ENCODE measurements around the gene SLC48A1.

Gene SLC48A1

DNA sequence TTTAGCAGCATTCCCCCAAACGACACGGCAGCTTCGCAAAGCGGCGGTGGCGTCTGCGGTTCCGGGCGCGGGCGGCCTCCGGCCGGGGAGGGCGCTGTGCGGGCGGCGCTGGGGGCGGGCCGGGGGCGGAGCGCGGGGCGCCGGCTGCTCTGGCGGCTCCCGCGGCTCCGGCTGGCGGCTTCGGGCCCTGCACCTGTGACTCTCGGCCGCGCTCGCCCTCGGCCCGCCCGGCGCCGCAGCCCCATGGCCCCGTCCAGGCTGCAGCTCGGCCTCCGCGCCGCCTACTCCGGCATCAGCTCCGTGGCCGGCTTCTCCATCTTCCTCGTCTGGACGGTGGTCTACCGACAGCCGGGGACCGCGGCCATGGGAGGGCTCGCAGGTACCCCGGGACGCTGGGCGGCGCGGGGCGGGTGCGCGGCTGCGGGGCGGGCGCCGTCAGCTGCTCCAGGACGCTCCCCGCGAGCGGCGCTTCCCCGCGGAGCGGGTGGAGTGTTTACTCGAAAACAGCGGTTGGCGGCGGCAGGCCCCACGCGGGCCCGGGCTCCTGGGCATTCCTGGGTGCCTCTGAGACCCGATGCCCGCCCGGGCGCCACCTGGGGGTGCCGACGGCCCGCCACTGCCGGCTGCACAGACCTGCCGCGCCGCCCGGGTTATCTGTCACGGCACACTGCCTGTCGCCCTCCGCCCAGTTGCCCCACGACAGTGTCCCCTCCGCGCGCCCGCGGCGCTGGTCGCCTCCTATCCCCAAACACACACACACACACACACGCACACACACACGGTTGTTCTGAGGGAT lies at the start of gene SLC48A1:
SLC48A1 (plus strand) TSS at position 177 of the 796 bp plus-strand sequence; CDS start at position 244, 67 bp downstream.
- peak; percentile 70 for DNase-seq

GRCh38 chr12:47725091-47725772 lies 47.8 kb upstream of the SLC48A1 start, which contains the start of gene ENDOU:
Gene ENDOU (minus strand): TSS chr12:47725490. CDS start chr12:47725413, 77 bp downstream.
- no peak for DNase-seq

DNA sequence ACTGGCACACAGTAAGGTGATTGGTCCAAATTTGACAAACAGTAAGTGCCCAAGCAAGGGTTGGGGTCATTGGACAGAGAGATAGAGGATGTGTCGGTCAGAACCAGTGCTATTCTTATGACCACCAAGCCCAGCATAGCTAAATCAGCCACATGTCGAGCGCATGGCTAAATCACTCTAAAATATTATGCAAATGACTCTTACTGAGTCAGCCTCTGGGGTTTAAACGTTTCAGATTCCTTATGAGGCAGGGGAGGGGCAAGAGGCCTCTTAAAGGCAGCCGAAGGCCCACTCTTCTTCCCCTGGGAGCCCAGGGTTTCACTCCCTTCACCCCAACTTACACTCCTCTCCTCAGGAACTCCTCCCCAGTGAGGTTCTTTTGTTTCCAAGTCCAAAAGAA lies 47.1 kb upstream of the SLC48A1 start:
- DNase-seq: no peak

GRCh38 chr12:47729233-47729632 lies 43.8 kb upstream of the SLC48A1 start:
- DNase-seq: no peak

GRCh38 chr12:47730341-47730744 lies 42.7 kb upstream of the SLC48A1 start:
- no peak for DNase-seq

DNA sequence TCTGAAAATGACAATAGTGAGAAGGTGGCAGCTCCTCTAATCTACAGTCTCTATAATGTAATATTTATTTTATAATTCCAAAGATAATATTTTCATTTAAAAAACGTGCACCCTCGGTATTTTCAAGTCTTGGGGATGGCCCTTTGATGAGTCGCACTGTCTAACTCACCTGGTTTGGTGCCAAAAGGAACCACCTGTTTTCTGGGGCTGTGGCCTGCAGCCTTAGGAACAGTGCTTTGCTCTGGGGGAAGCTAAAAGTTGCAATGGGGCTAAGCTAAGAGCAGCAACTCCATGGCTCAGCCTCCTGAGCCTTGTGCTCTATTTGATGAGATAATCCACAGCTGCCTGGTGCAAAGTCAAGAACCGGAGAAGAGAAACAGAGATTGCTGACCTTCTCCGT lies 41.3 kb upstream of the SLC48A1 start:
- no peak for DNase-seq

DNA sequence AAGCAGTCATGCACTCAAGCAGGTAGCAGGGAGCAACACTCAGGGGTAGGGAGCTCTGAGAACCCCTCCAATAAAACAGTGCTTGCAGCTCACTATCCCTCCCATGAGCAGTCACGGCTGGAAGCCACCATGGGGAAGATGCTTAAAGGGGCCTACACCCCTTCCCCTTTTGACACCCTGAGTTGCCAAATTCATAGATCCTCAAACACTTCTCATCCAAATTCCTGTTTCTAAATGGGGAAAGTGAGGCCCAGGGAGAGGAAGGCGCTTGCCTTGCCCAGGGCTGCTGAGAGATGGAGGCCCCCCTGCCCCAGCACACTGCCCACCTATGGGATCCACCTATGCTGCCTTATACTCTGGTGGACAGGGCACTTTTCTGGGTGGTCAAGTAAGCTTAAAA lies 40.5 kb upstream of the SLC48A1 start:
- DNase-seq: no peak

- no peak for DNase-seq
These were observed 39.9 kb upstream of the SLC48A1 start for GRCh38 chr12:47733142-47733541.

- no peak for DNase-seq
These were observed 38.1 kb upstream of the SLC48A1 start for GRCh38 chr12:47734725-47735480.

DNA sequence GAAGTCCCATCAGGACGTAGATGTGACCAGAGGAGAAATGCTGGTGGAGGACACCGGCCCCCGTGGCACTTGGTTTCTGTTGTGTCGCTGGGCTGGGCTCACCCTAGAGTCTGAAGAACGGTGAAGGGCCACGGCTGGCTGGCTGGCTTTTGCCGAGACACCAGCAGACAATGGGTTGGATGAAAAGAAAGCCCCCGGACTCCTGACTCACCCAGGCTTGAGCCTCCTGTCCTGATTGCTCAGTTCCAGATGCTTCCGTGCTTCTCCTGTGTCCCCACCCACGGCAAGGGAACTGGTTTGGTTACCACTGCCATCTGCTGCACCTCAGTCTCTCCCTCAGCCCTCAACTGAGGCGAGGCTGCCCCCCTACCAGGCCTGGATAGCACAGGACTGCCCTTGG lies 37.4 kb upstream of the SLC48A1 start:
- DNase-seq: no peak

DNA sequence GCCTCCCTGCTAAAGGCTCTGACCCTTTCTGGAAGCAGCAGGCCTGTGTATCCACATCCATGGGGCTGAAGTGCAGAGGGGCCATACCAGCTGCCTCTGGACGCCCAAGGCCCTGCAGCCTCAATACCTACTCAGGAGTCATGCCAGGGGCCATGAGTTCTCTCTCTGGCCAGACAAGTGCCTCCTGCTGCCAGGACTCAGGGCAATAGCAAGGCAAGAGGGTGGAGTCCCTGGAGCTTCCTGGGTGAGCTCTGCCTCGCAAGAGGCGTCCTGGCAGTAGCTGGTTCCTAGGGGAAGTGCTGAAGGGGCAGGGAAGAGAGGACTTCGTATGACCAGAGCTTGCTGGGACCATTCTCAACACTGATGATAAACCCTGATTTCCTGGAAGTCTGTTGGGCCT lies 36.8 kb upstream of the SLC48A1 start:
- DNase-seq: no peak

DNA sequence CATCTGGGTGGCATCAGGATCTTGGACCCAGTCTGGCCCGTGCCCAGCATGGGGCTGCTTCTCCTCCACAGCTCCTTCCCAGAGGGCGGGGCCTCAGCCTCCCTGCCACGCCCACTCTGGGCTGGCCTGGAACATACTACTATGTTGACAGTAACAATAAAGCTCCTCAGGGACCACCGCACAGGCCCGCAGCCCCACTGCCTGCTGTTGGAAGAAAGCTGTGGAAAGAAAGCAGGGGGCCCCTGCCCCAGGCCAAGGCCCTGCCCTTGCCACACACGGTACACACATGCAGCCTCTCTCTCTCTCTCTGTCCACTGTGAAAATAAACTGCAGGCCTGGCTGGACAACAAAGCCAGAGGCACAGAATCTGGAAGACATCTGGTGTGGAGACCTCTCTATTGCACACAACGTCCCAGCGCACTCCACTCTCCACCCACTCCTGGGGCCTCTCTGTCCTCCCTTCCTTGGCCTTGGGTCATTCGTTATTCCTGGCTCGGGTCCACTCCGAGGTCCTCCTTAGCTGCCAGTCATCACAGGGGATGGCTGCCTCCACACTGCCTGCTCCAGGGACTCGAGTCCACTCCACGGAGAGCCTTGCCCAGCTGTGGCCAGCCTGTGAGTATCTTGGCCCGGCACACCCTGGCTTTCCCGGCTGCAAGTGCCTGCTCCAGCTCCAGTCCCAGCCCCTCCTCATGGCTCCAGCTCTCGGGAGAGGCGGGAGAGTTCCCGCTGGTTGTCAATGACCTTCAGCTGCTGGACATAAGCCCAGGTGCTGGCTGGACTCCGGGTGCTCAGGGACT lies 36.0 kb upstream of the SLC48A1 start:
- peak; percentile 23 for DNase-seq

GRCh38 chr12:47737936-47738594 lies 35.0 kb upstream of the SLC48A1 start:
- no peak for DNase-seq

GRCh38 chr12:47739297-47739696 lies 33.7 kb upstream of the SLC48A1 start:
- no peak for DNase-seq

DNA sequence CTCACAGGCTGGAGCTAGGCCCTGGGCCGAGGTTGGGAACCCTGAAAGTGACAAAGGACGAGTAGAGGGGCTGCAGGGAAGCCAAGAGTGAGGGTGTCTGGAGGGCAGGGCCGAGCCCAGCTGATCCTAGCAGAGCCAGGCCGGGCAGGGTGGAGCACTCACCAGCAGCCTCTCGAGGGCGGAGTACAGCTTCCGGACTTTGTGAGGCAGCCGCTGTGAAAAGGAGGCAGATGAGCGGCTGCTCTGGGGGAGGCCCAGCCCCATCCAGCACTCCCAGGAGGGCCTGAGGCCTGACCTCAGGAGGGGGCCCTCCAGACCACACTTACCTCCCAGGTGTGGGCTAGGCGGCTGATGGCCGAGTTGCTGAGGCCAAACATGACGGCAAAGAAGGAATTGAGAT lies 33.1 kb upstream of the SLC48A1 start:
- DNase-seq: peak; percentile 64

DNA sequence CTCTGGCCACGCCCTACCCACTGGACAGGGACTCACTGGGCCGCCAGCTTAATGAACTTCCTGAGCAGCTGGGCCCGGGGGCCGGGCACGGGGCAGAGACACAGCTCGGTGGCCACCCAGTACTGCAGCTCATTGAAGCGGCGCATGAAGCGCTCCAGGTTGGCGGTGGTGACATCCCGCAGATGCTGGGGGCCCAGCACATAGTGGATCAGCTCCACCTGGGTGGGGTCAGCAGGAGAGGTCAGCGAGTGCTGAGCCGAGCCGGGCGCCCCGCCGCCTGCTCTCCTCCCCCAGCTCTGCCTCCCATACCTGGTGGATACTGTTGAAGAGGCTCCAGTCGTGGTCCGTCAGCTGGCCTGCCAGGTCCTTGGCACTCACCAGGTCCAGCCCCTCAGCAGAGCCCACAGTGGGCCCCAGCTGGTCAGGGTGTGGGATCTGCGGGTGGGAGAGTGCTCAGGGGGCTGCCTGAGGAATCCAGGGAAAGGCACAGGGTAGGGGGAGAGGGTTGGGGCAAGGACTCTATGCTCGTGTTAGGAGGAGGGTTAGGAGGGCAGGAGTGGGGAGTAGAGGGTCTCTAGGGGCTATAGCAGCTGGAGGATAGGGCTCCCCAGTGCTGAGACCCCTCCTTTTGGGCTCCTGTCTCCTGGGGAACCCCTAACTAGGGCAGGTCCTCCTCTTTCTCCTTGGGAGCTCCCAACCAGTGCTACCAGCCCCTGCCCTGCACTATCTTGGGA lies 32.3 kb upstream of the SLC48A1 start:
- no peak for DNase-seq

DNA sequence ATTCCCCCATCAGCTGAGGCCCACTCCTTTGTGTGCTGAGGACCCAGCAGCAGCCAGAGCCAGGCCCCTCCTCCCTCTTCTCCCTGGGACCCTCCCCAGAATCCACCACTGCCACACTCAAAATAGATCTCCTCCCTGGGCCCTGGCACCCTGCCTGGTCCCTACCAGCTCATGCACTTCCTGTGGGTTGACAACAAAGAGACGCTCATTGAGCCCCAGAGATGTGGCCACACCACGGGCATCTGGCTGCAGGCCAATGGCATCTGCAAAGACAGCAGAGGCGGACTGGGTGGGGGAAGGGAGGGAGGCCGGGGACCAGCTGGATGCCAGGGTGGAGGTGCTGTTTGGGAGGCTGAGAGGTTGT lies 31.7 kb upstream of the SLC48A1 start:
- DNase-seq: peak; percentile 93

GRCh38 chr12:47742253-47742825 lies 30.7 kb upstream of the SLC48A1 start:
- peak; percentile 71 for DNase-seq

- no peak for DNase-seq
These were observed 29.7 kb upstream of the SLC48A1 start for GRCh38 chr12:47743311-47743860.

- peak; percentile 12 for DNase-seq
These were observed 28.9 kb upstream of the SLC48A1 start for GRCh38 chr12:47744005-47744651.
